MM.1S (cell line): ENCODE data around the gene GJA3.

Experiments used
- CTCF ChIP-seq: fragments of 300-600 bp; sonication (generic); IDR thresholded peaks from 2 replicates; pipeline ENCODE4 v1.5.1; 2016; ENCODE audit warnings: antibody characterized with exemption, low read length, mixed read lengths
- EZH2 ChIP-seq: fragments of 300-600 bp; sonication (generic); optimal IDR thresholded peaks from 2 replicates; pipeline ENCODE3; 2017; ENCODE audit warnings: low read depth, mild to moderate bottlenecking, antibody characterized with exemption, low read length, mixed read lengths

DNA sequence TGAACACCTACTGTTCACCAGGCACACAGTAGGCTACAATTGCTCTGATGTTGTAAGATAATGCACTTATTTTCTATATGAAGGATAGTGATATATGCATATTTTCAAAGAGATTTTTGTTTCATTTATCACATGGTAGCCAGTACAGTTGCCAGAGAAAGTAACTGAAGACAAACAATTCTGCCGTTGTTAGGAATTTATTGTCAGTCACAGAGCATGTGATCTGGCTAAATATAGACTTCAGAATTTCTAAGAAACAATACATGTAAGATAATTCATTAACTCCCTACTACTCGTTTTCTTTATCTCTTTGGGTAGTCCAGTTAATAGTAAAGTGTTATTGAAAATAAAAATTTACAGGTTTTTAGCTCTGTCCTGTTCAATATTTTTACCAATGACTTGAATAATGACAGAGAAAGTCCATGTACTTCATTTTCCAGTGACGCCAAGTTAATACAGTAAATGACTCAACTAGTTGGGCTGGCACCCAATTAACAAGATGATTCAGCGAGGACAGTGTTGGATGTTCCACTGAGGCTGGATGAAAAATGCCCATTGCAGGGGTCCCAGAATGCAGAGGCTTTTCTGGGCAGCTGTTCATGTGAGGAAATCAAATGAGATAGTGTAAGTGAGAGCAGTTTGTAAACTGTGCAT, 35.6 kb downstream of the GJA3 start:
- TF ChIP-seq CTCF (no peak), EZH2 (no peak)
